Activated CD8-positive, alpha-beta memory T cell treated with anti-CD3 and anti-CD28 coated beads, Interleukin-2, amount 50 U/mL, for 1 hour (primary cell): ENCODE results near the gene TNFSF12.

ENCODE experiments used
- DNase-seq: peaks from one replicate; pipeline ENCODE4 v3.0.0-alpha.2; 2020; ENCODE audit errors: extremely low read depth

The TNFSF12 gene

GRCh38 chr17:7570351-7570750 is 21.5 kb downstream of the TNFSF12 start:
- no peak for DNase-seq

- no peak for DNase-seq
These were observed 23.4 kb downstream of the TNFSF12 start for GRCh38 chr17:7572338-7572587.

- DNase-seq = peak; percentile 99
These were observed 23.9 kb downstream of the TNFSF12 start for GRCh38 chr17:7572588-7573323.

GRCh38 chr17:7573324-7574080 is 24.6 kb downstream of the TNFSF12 start:
- peak; percentile 77 for DNase-seq

- no peak for DNase-seq
These were observed 25.5 kb downstream of the TNFSF12 start for GRCh38 chr17:7574176-7574953.

- no peak for DNase-seq
These were observed 26.6 kb downstream of the TNFSF12 start for GRCh38 chr17:7575481-7575883.

GRCh38 chr17:7575959-7576358 is 27.1 kb downstream of the TNFSF12 start:
- DNase-seq = no peak

- no peak for DNase-seq
These were observed 27.6 kb downstream of the TNFSF12 start for GRCh38 chr17:7576432-7576937.

- DNase-seq = no peak
These were observed 28.7 kb downstream of the TNFSF12 start for GRCh38 chr17:7577327-7578199.

- DNase-seq = no peak
These were observed 30.4 kb downstream of the TNFSF12 start, which contains the start of gene CD68 for GRCh38 chr17:7579001-7579833. Gene CD68 (plus strand): TSS chr17:7579638. CDS start chr17:7579678, 40 bp downstream.

- DNase-seq = no peak
These were observed 31.2 kb downstream of the TNFSF12 start for GRCh38 chr17:7579834-7580603.

GRCh38 chr17:7580604-7581575 is 32.0 kb downstream of the TNFSF12 start:
- no peak for DNase-seq

GRCh38 chr17:7582396-7583252 is 33.8 kb downstream of the TNFSF12 start:
- no peak for DNase-seq

- peak; percentile 82 for DNase-seq
These were observed 34.6 kb downstream of the TNFSF12 start, which contains the start of gene MPDU1 for GRCh38 chr17:7583253-7584109. Gene MPDU1 (plus strand): TSS chr17:7583852. CDS start chr17:7583863, 11 bp downstream.

- no peak for DNase-seq
These were observed 38.0 kb downstream of the TNFSF12 start for GRCh38 chr17:7586673-7587419.
